Adrenal gland (tissue), 12 donors: ENCODE results near the gene EXOSC9. TPM values are rescaled to one million over a fixed set of nuclear protein-coding genes. Genes with fewer than 3 reads are reported as not detected.

Source experiments
- DNase-seq, 7 donors: peaks; one replicate each; pipeline ENCODE4 v3.0.0-alpha.2; 2019 to 2020
- H3K27ac ChIP-seq, 5 donors: fragments of 200-600 bp; sonication (generic) in 4 of 5; 1 replicate in 3 of 5; 2 replicates in 2 of 5; pipeline versions ENCODE4 v1.5.1 to v1.8.0; 2016 to 2020; ENCODE audit warnings: mild to moderate bottlenecking in 1 of 5
- H3K27me3 ChIP-seq: fragments of 200-600 bp; 2 replicates; pipeline ENCODE4 v1.8.0; 2021
- H3K36me3 ChIP-seq, 2 donors: fragments of 200-600 bp; replicated peaks in 1 of 2; 1 replicate in 1 of 2; 2 replicates in 1 of 2; pipeline versions ENCODE4 v1.5.1 to v1.8.0; 2018 to 2022
- H3K4me1 ChIP-seq, 2 donors: fragments of 200-600 bp; replicated peaks in 1 of 2; 1 replicate in 1 of 2; 2 replicates in 1 of 2; pipeline versions ENCODE4 v1.5.1 to v1.8.0; 2018 to 2021
- H3K4me3 ChIP-seq, 4 donors: fragments of 200-600 bp; sonication (generic) in 3 of 4; one replicate each; pipeline ENCODE4 v1.5.1; 2016 to 2018
- H3K9me3 ChIP-seq, 3 donors: fragments of 200-600 bp; sonication (generic) in 1 of 3; replicated peaks in 1 of 3; 1 replicate in 2 of 3; 2 replicates in 1 of 3; pipeline versions ENCODE4 v1.5.1 to v1.8.0; 2016 to 2021
- CTCF ChIP-seq, 6 experiments: fragments of 450-650 bp in 4 of 6; fragments of 200-600 bp in 2 of 6; sonication (generic) in 1 of 6; IDR thresholded peaks; 1 replicate in 5 of 6; 2 replicates in 1 of 6; pipeline versions ENCODE4 v1.5.1 to v1.8.0; 2016 to 2021; ENCODE audit warnings: antibody characterized with exemption in 6 of 6, mild to moderate bottlenecking in 2 of 6, moderate library complexity in 1 of 6
- POLR2A ChIP-seq, 2 donors: fragments of 450-650 bp; IDR thresholded peaks; one replicate each; pipeline ENCODE4 v1.6.1; 2017; ENCODE audit warnings: antibody characterized with exemption in 2 of 2, mild to moderate bottlenecking in 2 of 2, moderate library complexity in 1 of 2
- WGBS, 4 donors: extraction: QIAGEN DNeasy Blood & Tissue Kit in 2 of 4; methylation state at CpG; one replicate each; pipeline versions ENCODE4 v1.1.5 to v1.1.7; 2013 to 2017; 5-methylcytosine and 5-hydroxymethylcytosine counted together
- intact Hi-C, 2 donors: fragments of 100-400 bp; cut with DNase I; formaldehyde crosslinking; loops; one replicate each; pipeline versions ENCODE4 v1.14.1 to v1.15.0; 2022 to 2023
- polyA plus RNA-seq, 3 donors: library from polyadenylated mRNA; stranded (reverse); fragments of 200-250 nt in 2 of 3; fragments of 350-450 nt in 1 of 3; fragmentation: Illumina TruSeq in 1 of 3; extraction: RNeasy Lipid Tissue Mini Kit (QIAGEN cat#74804) in 1 of 3; gene quantifications; one replicate each; pipeline ENCODE4 v1.2.3, GENCODE V29; 2013 to 2014
- total RNA-seq, 9 donors: library from RNA; depleted of rRNA in 4 of 9; stranded (reverse); fragments of >200 nt in 4 of 9; fragments of 120-200 nt in 1 of 9; fragmentation: NEBNext Ultra II Directional in 1 of 9; extraction: Animal tissue kit (Norgen Biotek cat#: 25700) in 1 of 9; gene quantifications; one replicate each; pipeline versions ENCODE4 v1.1.0 to v1.2.4, GENCODE V29; 2013 to 2023
- donor health status: healthy with polysubstance abuse.
- donor health status: Bipolar disorder and iron deficiency.
- donor health status: DM: yes; HTN: yes; CAD: no.
- donor health status: DM: no; HTN: no; CAD: no.
- donor health status: DM: no; HTN: no; CAD: no.
- donor health status: DM: yes; HTN: yes; CAD: no.

EXOSC9 gene
- total and polyA plus RNA-seq, 12 donors, result 10.6 to 41.3 (median 22.1) TPM

GRCh38 chr4:121822796-121823504 is 21.8 kb downstream of the EXOSC9 start:
- no peaks in the 10 kb centered on the region for H3K9me3 ChIP-seq
- no peaks in the 10 kb centered on the region for H3K27me3 ChIP-seq
- DNase-seq, result peak in 6 of 7 donors; percentile 14 to 60 (median 26)
- H3K27ac ChIP-seq, result no peak overlapping the region
- peak overlapping the region in 3 of 4 donors; percentile 19 to 62 (median 52) for H3K4me3 ChIP-seq
- WGBS, 4 donors, result 1 to 2% (median 1%) methylated on average over 30 of the region's 30 CpGs
- intact Hi-C loops, result no loop called here
- H3K4me1 ChIP-seq, result peaks cover 0 to 14% of the 10 kb centered on the region in 2 donors
- TF ChIP-seq CTCF (IDR thresholded peaks at IDR 0.05) (no peak), POLR2A (IDR thresholded peaks at IDR 0.05) (no peak)
- H3K36me3 ChIP-seq, result peaks cover 0 to 5% of the 10 kb centered on the region in 2 donors

- Histone ChIP-seq H3K27me3 (no peaks in the 10 kb centered on the region), H3K27ac (peak within 1 kb of the TSS in 3 of 5 donors; percentile 58 to 75 (median 68)), H3K9me3 (no peaks in the 10 kb centered on the region), H3K36me3 (no peaks in the 10 kb centered on the region), H3K4me3 (peak within 1 kb of the TSS; percentile 18 to 62 (median 36)), H3K4me1 (peaks cover 0 to 14% of the 10 kb centered on the region in 2 donors)
- peak; percentile 96 to 99 (median 98) for DNase-seq
- intact Hi-C loops, result no loop called here
- 0 to 1% (median 0%) methylated on average over 20 to 63 of the region's 63 CpGs for WGBS, 4 donors
- TF ChIP-seq POLR2A (IDR thresholded peaks at IDR 0.05) (peak in 1 of 2 donors; percentile 71), CTCF (IDR thresholded peaks at IDR 0.05) (no peak)
These were observed 22.5 kb downstream of the EXOSC9 start, which contains the start of gene CCNA2 for GRCh38 chr4:121823505-121824170. Gene CCNA2, minus strand, starts transcription at chr4:121823883. Its CDS starts 255 bp downstream, at chr4:121823628.

- WGBS, 4 donors, result 3 to 5% (median 4%) methylated on average over 8 of the region's 8 CpGs
- no peaks in the 10 kb centered on the region for H3K9me3 ChIP-seq
- H3K36me3 ChIP-seq, result no peaks in the 10 kb centered on the region
- H3K4me3 ChIP-seq, result peak overlapping the region; percentile 5 to 62 (median 32)
- TF ChIP-seq POLR2A (IDR thresholded peaks at IDR 0.05) (no peak), CTCF (IDR thresholded peaks at IDR 0.05) (no peak)
- H3K4me1 ChIP-seq, result peaks cover 0 to 14% of the 10 kb centered on the region in 2 donors
- H3K27me3 ChIP-seq, result no peaks in the 10 kb centered on the region
- no peak for DNase-seq
- peak overlapping the region in 3 of 5 donors; percentile 58 to 75 (median 68) for H3K27ac ChIP-seq
- intact Hi-C loops, result no loop called here
These were observed 23.0 kb downstream of the EXOSC9 start for GRCh38 chr4:121824171-121824527.

DNA sequence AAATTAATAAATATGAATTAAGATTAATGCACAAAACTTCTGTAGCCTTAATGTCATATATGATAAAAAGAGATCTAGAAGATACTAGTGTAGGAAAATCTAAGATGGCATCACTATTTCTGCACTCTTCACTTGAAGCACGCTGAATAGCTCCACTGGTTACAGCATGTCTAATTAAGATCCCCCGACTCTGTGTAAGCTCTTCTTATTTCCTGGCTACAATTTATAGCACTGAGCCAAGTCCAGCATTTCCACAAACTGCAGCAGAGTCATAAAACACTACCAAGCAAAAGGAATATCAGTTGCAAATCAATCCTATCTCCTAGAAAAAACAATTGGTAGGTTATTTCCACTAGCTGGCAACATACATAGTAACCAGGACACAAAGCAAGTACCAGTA is 23.8 kb downstream of the EXOSC9 start:
- Histone ChIP-seq H3K4me1 (peaks cover 0 to 14% of the 10 kb centered on the region in 2 donors), H3K4me3 (no peak overlapping the region), H3K27me3 (no peaks in the 10 kb centered on the region), H3K9me3 (no peaks in the 10 kb centered on the region), H3K36me3 (no peaks in the 10 kb centered on the region), H3K27ac (no peak overlapping the region)
- 43 to 60% (median 53%) methylated on average over 2 of the region's 2 CpGs for WGBS, 4 donors
- no peak for DNase-seq
- TF ChIP-seq CTCF (IDR thresholded peaks at IDR 0.05) (no peak), POLR2A (IDR thresholded peaks at IDR 0.05) (no peak)
- intact Hi-C loops, result no loop called here
